Caco-2 (cell line): ENCODE measurements around the gene COL20A1. TPM values are rescaled to one million over a fixed set of nuclear protein-coding genes. Genes with fewer than 3 reads are reported as not detected.
"Not testable (repeated sequence)": the region's sequence is repeated elsewhere in the genome, so short reads cannot be mapped to it uniquely, and the experiment has no call there.

Experiments used
- BruUV-seq: library from RNA; stranded (reverse); fragments of 400-500 nt; replicated peaks from 2 replicates; lab custom pipeline; 2021; lab: Mats Ljungman, UMichigan
- CTCF ChIA-PET: fragments of 300-600 bp; sonication (Branson Sonifier 250); formaldehyde crosslinking; loops from one replicate; lab custom pipeline; 2022; ENCODE audit warnings: antibody characterized with exemption; lab: Charles Lee
- POLR2A ChIA-PET: fragments of 300-600 bp; sonication (Branson Sonifier 250); formaldehyde crosslinking; loops from one replicate; lab custom pipeline; 2022; ENCODE audit warnings: antibody characterized with exemption; lab: Charles Lee
- DNase-seq, 2 experiments: peaks; one replicate each; pipeline versions ENCODE4 v3.0.0 to v3.0.0-alpha.2; 2020 to 2022
- H3K27me3 ChIP-seq: replicated peaks from 2 replicates; pipeline ENCODE4 v1.6.0; 2011; ENCODE audit warnings: low read length; ENCODE audit not compliant: control insufficient read depth, insufficient read depth
- H3K36me3 ChIP-seq: 2 replicates; pipeline ENCODE4 v1.5.1; 2011; ENCODE audit warnings: low read length; ENCODE audit not compliant: control insufficient read depth, insufficient read depth
- H3K4me1 ChIP-seq: fragments of 250-450 bp; sonication (Bioruptor Pico); 2 replicates; pipeline ENCODE4 v1.5.1; 2020; ENCODE audit warnings: mild to moderate bottlenecking
- H3K4me3 ChIP-seq: 2 replicates; pipeline ENCODE4 v1.5.1; 2011; ENCODE audit warnings: low read depth, mild to moderate bottlenecking, control low read depth, low read length
- H3K9me3 ChIP-seq: fragments of 250-450 bp; sonication (Bioruptor Pico); 2 replicates; pipeline ENCODE4 v1.5.1; 2020; ENCODE audit warnings: mild to moderate bottlenecking, moderate library complexity
- H3K27ac Mint-ChIP-seq: one replicate; pipeline ENCODE4 v1.8.0; 2022; ENCODE audit warnings: mixed read lengths; ENCODE audit not compliant: unreplicated experiment
- H3K27me3 Mint-ChIP-seq: one replicate; pipeline ENCODE4 v1.8.0; 2022; ENCODE audit warnings: mixed read lengths; ENCODE audit not compliant: insufficient read depth, unreplicated experiment
- H3K36me3 Mint-ChIP-seq: one replicate; pipeline ENCODE4 v1.8.0; 2022; ENCODE audit warnings: mild to moderate bottlenecking, mixed read lengths; ENCODE audit not compliant: insufficient read depth, unreplicated experiment
- H3K4me1 Mint-ChIP-seq: one replicate; pipeline ENCODE4 v1.8.0; 2022; ENCODE audit warnings: low read depth, mixed read lengths; ENCODE audit not compliant: unreplicated experiment
- H3K4me3 Mint-ChIP-seq: one replicate; pipeline ENCODE4 v1.8.0; 2022; ENCODE audit warnings: mild to moderate bottlenecking, moderate library complexity, mixed read lengths; ENCODE audit not compliant: unreplicated experiment
- H3K9me3 Mint-ChIP-seq: one replicate; pipeline ENCODE4 v1.8.0; 2022; ENCODE audit warnings: mixed read lengths; ENCODE audit not compliant: unreplicated experiment
- intact Hi-C: fragments of 100-400 bp; cut with micrococcal nuclease; formaldehyde crosslinking; loops from one replicate; pipeline ENCODE4 v1.10.0; 2022; ENCODE audit not compliant: unreplicated experiment
- total RNA-seq: library from RNA; stranded (reverse); gene quantifications from 2 replicates; pipeline ENCODE4 v1.2.3, GENCODE V29; 2022
- TF ChIP-seq, protein P1 (sequence below), 2 experiments: fragments of 200-600 bp in 1 of 2; IDR thresholded peaks; 1 replicate in 1 of 2; 2 replicates in 1 of 2; pipeline versions ENCODE4 v1.5.1 to v1.8.0; 2011 to 2022; ENCODE audit warnings: antibody characterized with exemption in 1 of 2, control low read depth in 1 of 2, inconsistent platforms in 1 of 2, low read depth in 1 of 2, low read length in 1 of 2, mild to moderate bottlenecking in 1 of 2, moderate library complexity in 1 of 2; ENCODE audit not compliant: insufficient read depth in 1 of 2, severe bottlenecking in 1 of 2, unreplicated experiment in 1 of 2

COL20A1 gene
- total RNA-seq, 1 experiment from 2014 or later, result 0.27 TPM

DNA sequence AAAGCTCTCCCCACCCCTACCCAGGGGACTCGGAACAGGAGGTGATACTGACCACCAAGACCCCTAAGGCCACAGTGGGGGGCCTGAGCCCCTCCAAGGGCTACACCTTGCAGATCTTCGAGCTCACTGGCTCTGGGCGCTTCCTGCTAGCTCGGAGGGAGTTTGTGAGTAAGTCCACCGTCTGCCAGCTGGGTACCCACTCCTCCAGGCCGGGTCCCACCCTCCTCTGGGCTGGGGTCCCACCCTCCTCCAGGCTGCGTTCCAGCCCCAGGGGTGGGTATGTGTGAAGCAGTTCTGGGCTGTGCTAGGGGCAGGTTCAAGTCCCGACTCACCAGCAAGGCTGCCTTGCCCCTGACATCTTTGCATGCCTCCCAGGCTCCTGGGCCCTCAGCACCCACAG is 12.4 kb downstream of the COL20A1 start:
- H3K9me3 ChIP-seq, result peaks cover 14% of the 10 kb centered on the region
- H3K27ac Mint-ChIP-seq, result no peak overlapping the region
- CTCF ChIA-PET, result interaction anchor here (0.6 to 0.7 kb wide), 2 partner anchors 34 to 76 kb away, joined by 3 read pairs; no protein-coding TSS in a partner anchor
- TF ChIP-seq, protein P1, sequence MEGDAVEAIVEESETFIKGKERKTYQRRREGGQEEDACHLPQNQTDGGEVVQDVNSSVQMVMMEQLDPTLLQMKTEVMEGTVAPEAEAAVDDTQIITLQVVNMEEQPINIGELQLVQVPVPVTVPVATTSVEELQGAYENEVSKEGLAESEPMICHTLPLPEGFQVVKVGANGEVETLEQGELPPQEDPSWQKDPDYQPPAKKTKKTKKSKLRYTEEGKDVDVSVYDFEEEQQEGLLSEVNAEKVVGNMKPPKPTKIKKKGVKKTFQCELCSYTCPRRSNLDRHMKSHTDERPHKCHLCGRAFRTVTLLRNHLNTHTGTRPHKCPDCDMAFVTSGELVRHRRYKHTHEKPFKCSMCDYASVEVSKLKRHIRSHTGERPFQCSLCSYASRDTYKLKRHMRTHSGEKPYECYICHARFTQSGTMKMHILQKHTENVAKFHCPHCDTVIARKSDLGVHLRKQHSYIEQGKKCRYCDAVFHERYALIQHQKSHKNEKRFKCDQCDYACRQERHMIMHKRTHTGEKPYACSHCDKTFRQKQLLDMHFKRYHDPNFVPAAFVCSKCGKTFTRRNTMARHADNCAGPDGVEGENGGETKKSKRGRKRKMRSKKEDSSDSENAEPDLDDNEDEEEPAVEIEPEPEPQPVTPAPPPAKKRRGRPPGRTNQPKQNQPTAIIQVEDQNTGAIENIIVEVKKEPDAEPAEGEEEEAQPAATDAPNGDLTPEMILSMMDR (IDR thresholded peaks at IDR 0.05; ENCODE audit: insufficient read depth in 1 of 2, low read depth in 1 of 2, low read length in 1 of 2, severe bottlenecking in 1 of 2, unreplicated experiment in 1 of 2), result no peak
- H3K36me3 Mint-ChIP-seq, result no peaks in the 10 kb centered on the region
- no peak for DNase-seq
- H3K4me3 Mint-ChIP-seq, result no peak overlapping the region
- peaks cover 14% of the 10 kb centered on the region for H3K9me3 Mint-ChIP-seq
- no TSS peak for BruUV-seq
- no peaks in the 10 kb centered on the region for H3K4me1 Mint-ChIP-seq
- H3K4me1 ChIP-seq, result no peaks in the 10 kb centered on the region
- intact Hi-C loops, result loop anchor here (10.0 kb wide), 1 partner anchor 179 kb away; no protein-coding TSS in a partner anchor
- no peaks in the 10 kb centered on the region for H3K36me3 ChIP-seq
- POLR2A ChIA-PET, result no interaction called here
- H3K27me3 Mint-ChIP-seq, result peaks cover 19% of the 10 kb centered on the region
- H3K27me3 ChIP-seq, result no peaks in the 10 kb centered on the region
- no peak overlapping the region for H3K4me3 ChIP-seq

DNA sequence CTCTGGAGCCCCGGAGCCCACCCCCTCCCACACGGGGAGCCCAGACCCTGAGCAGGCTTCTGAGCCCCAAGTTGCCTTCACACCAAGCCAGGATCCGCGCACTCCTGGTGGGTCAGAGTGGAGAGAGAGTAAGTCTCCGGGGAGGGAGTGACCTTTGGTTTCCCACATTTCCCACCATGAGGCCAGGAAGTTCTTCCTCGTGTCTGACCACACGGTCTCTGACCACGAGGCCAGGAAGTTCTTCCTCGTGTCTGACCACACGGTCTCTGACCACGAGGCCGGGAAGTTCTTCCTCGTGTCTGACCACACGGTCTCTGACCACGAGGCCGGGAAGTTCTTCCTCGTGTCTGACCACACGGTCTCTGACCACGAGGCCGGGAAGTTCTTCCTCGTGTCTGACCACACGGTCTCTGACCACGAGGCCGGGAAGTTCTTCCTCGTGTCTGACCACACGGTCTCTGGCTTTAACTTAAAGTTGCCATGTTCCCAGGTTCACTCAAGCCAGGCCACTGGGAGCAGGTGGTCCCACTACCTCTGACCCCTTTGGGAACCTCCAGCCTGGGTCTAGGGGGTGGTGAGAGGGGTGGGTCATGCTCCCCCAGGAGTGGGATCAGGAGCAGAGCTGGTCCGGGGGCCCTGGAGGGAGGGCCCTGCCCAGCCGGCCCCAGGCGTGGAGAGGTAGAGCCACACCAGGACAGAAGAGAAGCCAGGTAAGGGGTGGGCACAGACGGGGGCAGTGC is 13.1 kb downstream of the COL20A1 start:
- H3K9me3 Mint-ChIP-seq, H3K27ac Mint-ChIP-seq, POLR2A ChIA-PET, H3K27me3 ChIP-seq, H3K36me3 Mint-ChIP-seq, H3K4me3 Mint-ChIP-seq, H3K4me3 ChIP-seq, H3K4me1 ChIP-seq, H3K9me3 ChIP-seq, H3K36me3 ChIP-seq, H3K4me1 Mint-ChIP-seq, DNase-seq, BruUV-seq: not testable (repeated sequence)
- CTCF ChIA-PET, result interaction anchor here (0.6 to 0.7 kb wide), 2 partner anchors 34 to 75 kb away, joined by 3 read pairs; no protein-coding TSS in a partner anchor
- H3K27me3 Mint-ChIP-seq, result peaks cover 16% of the 10 kb centered on the region
- intact Hi-C loops, result loop anchor here (10.0 kb wide), 1 partner anchor 179 kb away; no protein-coding TSS in a partner anchor

GRCh38 chr20:63306673-63307537 is 13.9 kb downstream of the COL20A1 start:
- Histone ChIP-seq H3K36me3 (no peaks in the 10 kb centered on the region), H3K4me1 (no peaks in the 10 kb centered on the region), H3K4me3 (no peak overlapping the region), H3K9me3 (peaks cover 2% of the 10 kb centered on the region; the same call in 1 of the 2 replicates), H3K27me3 (no peaks in the 10 kb centered on the region)
- ChIA-PET CTCF (interaction anchor here (4.7 kb wide), 1 partner anchor 75 kb away, joined by 135 read pairs; no protein-coding TSS in a partner anchor), POLR2A (no interaction called here)
- TF ChIP-seq, protein P1 (IDR thresholded peaks at IDR 0.05; ENCODE audit: insufficient read depth in 1 of 2, low read depth in 1 of 2, low read length in 1 of 2, severe bottlenecking in 1 of 2, unreplicated experiment in 1 of 2), result no peak
- H3K4me1 Mint-ChIP-seq, result no peaks in the 10 kb centered on the region
- peaks cover 10% of the 10 kb centered on the region for H3K27me3 Mint-ChIP-seq
- no peak overlapping the region for H3K27ac Mint-ChIP-seq
- BruUV-seq, result no TSS peak
- H3K36me3 Mint-ChIP-seq, result no peaks in the 10 kb centered on the region
- DNase-seq, result no peak
- intact Hi-C loops, result loop anchor here (10.0 kb wide), 1 partner anchor 178 kb away; no protein-coding TSS in a partner anchor
- no peak overlapping the region for H3K4me3 Mint-ChIP-seq
- peaks cover 2% of the 10 kb centered on the region for H3K9me3 Mint-ChIP-seq
